ENCODE measurements around the gene BIRC6.

DNA sequence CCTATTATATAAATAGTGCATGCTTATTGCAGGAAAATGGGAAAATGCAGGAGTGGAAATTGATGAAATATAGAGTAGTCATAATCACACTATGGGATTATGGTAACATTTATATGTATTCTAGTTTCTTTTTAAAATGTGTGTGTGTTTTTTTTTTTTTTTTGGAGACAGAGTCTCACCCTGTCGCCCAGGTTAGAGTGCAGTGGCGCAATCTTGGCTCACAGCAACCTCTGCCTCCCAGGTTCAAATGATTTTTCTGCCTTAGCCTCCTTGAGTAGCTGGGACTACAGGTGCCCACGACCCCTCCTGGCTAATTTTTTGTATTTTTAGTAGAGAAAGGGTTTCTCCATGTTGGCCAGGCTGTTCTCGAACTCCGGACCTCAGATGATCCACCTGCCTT lies 47.0 kb downstream of the BIRC6 start:
- TF ChIP-seq POLR2A (IDR thresholded peaks at IDR 0.05), result no peak
- TF ChIP-seq, protein P1, sequence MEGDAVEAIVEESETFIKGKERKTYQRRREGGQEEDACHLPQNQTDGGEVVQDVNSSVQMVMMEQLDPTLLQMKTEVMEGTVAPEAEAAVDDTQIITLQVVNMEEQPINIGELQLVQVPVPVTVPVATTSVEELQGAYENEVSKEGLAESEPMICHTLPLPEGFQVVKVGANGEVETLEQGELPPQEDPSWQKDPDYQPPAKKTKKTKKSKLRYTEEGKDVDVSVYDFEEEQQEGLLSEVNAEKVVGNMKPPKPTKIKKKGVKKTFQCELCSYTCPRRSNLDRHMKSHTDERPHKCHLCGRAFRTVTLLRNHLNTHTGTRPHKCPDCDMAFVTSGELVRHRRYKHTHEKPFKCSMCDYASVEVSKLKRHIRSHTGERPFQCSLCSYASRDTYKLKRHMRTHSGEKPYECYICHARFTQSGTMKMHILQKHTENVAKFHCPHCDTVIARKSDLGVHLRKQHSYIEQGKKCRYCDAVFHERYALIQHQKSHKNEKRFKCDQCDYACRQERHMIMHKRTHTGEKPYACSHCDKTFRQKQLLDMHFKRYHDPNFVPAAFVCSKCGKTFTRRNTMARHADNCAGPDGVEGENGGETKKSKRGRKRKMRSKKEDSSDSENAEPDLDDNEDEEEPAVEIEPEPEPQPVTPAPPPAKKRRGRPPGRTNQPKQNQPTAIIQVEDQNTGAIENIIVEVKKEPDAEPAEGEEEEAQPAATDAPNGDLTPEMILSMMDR (IDR thresholded peaks at IDR 0.05), result no peak
